Activated T-helper 9 cell treated with anti-CD3 and anti-CD28 coated beads, Interleukin-2, amount 50 U/mL, for 16 hours (primary cell): ENCODE measurements around the gene PDE10A.

Experiments used
- DNase-seq: peaks from one replicate; pipeline ENCODE4 v3.0.0-alpha.2; 2020; ENCODE audit warnings: low read depth

Gene PDE10A

DNA sequence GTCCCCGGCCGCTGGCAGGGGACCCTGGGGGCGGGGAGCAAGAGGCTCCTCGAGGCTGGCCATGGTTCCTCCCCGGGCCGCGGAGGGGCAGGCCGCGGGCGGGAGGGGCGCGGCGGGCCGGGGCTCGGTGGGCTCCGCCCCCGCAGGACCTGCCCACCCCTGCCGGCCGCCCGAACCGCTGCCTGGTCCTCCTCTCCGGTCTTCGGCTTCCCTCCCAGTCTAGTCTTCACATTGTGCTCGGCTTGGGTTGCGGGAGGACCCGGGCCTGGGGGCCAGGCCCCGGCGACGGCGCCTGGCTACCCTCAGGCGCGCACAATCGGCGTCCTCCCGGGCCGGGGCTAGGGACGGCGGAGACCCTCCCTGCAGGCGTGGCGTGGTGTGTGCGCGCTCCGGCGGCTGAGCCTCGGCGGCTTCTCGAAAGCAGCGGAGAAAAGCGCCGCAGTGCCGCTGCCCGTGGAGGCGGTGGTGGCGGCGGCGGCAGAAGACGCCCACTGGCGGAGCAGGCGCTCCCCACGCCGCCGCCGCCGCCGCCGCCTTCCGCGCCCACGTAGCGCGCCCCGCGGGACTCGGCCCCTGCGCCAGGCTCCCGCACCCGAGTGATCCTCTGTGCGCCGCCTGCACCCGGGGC lies at the start of gene PDE10A:
TSS of gene PDE10A (minus strand) at position 493 of the 628 bp plus-strand sequence. CDS start at position 63, 430 bp downstream.
- no peak for DNase-seq

DNA sequence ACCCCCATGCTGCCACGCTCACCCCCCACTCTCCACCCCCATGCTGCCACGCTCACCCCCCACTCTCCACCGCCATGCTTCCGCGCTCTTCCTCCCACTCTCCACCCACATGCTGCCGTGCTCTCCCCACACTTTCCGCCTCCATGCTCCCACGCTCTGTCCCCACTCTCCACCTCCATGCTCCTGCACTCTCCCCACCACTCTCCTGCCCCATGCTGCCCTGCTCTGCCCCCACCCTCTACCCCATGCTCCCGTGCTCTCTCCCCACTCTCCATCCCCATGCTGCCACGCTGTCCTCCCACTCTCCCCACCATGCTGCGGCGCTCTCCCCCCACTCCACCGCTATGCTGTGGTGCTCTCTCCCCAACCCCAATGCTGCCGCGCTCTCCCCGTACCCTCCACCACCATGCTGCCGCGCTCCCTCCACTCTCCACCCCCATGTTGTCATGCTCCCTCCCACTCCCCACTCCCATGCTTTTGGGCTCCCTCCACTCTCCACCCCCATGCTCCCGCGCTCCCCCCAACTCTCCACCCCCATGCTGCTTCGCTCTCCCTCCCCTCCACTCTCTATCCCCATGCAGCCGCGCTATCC lies 46.0 kb upstream of the PDE10A start:
- no peak for DNase-seq

DNA sequence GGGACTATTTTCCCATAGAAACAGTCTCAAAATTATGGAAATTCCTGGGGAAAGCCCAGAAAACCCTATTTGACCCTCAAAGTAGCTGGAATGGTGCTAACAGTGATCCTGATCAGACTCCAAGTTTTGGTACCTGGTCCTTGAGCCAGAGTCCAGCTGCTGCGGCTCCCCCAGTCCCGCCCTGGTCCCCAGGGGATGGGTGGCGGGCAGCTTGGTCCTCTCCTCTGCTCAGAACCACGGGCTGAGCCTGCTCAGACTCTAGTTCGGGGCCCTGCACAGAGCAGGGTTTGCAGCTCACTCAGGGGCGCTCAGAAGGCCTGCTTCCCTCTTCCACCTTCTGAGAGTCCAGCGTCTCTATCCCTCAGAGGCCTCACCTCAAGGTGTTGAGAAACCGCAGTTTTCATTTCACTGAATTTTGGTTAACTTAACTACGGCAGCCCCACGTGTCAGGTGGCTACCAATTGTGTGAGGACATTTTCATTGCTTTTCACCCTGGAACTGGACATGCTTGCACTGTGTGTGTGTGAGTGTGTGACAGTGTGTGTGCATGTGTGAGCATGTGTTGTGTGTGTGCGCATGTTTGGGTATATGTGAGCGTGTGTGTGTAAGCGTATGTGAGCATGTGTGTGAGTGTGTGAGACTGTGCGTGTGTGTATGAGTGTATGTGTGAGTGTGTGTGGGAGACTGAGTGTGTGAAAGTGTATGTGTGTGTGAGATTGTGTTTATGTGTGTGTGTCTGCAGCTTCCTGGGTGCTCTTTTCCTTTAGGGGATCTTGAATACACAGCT lies 44.2 kb upstream of the PDE10A start:
- no peak for DNase-seq

DNA sequence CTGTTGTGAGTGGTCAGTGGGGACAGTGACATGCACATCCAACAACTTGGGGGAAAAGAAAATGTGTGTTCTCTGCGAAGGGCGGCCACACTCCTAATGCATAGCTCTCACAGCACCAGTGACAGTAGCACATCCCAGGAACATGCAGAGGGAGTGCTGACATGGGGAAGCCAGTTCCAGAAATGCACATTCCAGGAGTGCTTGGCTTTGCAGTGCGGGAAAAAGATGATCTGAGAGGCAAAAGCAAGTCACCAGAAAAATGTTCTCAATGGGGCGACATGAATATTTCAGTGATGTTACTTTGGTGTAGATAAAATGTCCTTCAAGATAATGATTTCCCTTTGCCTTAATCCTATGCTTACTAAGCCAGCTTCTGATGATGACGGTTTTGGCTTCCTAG lies 42.9 kb upstream of the PDE10A start:
- DNase-seq, result no peak

DNA sequence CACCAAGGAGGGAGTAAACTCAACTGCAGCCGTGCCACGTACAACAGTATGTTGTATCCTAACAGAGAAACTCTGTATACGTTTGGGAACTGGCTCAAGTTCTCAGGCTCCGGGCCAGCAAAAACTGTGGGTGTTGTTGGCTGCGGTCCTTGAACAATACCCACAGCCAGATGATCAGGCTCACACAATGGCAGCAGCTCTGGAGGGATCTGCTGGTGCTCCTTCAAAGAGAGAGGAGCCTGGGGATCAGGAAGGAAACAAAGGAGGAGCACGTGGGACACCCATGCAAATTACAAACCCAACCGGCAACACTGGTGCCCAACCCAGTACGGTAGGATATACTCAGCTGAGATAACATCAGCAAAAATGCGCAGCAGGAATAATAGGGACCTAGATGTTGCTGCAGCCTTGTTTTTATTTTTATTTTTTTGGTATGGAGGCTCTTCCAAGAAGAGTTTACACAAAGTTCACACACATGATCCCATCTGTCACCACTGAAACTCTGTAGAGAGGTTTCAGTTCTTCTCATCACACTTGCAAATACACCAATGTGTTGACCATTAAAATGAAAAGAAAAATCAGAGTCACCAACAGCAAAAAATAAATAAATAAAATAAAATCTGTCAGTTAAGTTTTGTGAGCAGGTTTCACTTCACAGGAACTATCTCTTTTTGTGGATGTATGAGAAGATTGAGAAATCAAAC lies 41.2 kb upstream of the PDE10A start:
- no peak for DNase-seq

DNA sequence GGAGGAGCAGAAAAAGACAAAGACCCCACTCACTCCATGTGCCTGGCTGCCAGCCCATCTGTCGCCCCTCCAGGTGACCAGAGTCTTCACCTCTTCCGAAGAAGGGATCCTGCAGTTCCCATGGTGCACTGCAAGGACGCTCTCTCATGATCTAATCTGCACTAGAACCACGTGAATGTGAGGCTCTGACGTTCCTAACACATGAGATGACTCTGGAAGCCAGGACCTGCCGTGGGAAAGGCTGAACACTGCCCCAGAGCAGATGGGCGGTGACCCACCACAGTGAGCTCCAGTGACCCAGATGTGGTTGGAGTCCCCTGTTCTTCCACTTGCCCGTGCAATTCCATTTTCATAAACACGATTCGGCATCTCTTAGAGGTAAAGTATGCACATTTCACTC lies 39.6 kb upstream of the PDE10A start:
- DNase-seq, result no peak

DNA sequence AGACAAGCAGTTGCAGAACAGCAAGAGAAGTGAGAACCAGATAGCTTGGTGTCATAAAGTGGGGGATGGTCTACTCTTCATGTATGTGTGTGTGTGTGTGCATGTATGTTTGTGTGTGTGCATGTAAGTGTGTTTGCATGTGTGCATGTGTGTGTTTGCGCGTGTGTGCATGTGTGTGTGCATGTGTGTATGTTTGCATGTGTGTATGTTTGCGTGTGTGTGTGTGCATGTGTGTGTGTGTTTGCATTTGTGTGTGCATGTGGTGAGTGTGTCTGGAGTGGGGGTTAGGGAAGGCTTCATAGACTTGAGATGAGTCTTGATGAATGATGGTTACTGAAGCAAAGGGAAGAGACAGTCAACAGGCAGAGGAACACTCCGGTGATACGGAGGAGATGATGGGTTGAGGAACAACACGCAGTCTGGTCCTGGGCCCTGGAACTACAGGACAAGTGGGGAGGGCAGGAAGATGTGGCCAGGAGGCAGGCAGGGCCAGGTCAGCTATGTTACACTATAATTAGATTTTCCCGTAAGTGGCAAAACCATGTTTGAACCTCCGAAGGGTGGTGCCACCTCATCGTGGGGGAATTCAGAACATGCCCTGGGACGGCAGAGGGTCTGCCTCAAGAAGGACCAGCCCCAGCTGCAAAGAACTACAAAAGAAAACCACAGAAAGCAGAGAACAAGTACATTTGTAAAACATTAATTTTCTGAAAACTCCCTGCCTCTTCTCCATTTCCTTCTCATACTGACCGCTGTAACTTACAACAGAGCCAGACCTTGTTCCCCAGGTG lies 38.7 kb upstream of the PDE10A start:
- no peak for DNase-seq

DNA sequence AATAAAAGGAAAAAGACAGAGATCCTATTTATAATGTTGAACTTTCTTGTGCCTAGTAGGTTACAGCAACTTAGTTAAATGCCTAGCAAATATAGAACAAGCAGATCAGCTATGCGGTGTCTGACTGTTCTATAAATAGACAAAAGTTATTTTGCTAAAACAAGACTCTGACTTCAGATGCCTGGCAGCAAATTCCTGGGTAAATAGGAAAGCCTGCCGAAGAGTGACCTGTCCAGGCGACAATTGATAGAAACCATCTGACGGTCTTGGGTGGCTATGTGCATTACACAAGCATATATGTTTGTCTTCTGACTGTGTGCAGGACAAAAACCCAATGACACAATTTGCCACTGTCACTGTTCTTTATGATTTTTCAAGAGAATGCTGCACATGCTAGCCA lies 38.0 kb upstream of the PDE10A start:
- DNase-seq, result no peak

DNA sequence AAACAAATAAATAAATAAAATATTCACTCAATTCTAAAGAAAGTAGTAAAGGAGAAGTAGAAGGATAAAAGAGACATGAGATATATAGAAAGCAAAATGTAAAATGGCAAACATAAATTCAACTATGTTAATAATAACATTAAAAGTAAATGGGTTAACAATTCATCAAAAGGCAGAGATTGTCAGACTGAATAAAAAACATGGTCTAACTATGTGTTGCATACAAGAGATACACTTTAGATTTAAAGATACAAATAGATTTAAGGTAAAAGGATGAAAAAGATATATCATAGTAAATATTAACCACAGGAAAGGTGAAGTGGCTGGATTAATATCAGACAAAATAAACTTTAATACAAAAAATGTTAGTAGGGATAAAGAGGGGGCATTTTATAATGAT lies 35.8 kb upstream of the PDE10A start:
- DNase-seq, result no peak

DNA sequence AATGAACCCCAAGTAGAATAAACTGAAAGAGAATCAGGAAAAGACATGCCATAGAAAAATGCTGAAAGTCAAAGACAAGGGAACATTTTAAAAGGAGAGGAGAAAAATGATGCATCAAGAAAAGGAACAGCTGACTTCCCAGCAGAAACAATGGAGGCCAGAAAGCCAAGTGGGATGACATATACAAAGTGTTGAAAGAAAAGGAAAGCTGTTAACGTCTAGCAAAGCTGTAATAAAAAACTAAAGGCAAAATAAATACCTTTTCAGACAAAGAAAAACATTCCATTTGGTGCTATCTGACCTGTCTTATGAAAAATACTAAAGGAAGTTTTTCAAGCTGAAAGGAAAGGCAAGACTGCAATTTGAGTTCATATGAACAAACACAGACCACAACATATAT lies 34.1 kb upstream of the PDE10A start:
- DNase-seq, result no peak

DNA sequence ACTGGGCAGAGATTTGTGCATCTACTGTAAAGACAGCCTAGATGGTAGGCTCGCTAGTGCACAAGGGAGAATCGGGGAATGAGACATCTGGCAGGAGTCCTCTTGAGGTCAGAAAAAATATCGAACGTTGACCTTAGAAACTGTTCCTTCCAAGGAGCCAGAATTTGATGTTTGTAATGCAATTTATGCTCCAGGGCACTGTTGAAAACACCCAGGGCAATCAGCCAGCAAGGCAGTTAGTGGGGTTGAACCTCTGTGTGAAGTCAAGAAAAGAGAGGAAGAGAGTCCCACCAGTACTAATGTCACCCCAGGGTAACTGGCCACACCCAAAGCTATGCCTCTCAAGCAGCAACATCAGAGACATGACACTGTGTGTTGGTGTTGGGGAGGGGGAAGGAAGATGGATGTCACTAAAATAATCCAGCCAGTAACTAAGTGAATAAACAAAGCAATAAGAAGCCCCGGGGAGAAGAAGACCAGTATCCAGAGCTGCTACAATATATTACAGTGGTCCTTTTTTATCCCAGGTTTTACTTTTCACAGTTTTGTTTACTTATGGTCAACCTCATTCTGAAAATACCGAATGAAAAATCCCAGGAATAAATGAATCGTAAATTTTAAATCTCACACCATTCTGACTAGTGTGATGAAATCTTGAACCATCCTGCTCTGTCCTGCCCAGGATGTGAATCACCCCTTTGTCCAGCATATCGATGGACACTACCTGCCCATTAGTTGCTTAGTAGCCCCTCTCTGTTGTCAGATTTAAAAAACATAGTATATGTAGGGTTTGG lies 32.9 kb upstream of the PDE10A start:
- DNase-seq, result no peak

DNA sequence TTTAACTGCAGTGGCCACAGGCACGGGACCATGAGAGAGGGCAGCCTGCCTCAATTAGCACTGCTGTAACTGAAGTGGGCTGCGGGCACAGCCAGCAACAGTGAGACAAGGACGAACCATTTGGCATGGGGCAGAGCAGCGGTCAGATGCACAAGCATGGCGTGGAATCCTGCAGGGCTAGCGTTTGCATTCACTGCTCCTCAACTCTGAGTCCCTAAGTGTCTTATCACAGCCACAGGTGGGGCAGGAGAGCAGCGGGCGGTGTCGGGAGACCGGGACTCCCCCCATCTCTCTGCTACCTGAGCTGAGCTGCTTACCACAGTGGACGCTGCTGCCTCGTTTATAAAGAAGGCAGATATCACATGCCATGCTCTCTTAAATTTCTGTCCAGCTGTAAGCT lies 31.3 kb upstream of the PDE10A start:
- DNase-seq, result no peak

DNA sequence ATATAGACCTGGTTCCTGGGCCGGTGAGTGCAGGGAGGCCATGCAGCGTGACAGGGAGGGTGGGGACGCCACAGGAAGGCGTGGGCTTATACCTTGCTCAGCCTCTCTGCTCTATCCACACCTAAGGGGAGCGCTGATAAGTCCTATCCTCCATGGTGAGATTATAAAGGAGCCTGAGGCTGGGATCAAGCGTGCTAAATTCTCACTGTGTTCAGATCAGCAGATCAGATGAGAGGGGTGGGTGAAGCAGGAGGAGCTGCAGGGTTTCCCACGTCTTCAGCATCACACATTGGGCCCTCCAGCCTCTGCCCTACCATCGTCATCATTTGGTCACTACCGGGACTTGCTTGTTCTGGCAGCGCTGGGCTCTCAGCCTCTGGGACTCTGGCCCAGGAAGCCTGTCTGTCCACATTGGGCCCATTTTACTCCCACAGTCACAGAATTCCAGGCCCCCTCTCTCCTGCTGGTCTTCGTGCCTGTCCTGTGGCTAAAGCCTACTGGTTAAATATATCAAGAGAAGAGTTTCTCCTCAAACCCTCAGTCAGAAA lies 29.1 kb upstream of the PDE10A start:
- no peak for DNase-seq

DNA sequence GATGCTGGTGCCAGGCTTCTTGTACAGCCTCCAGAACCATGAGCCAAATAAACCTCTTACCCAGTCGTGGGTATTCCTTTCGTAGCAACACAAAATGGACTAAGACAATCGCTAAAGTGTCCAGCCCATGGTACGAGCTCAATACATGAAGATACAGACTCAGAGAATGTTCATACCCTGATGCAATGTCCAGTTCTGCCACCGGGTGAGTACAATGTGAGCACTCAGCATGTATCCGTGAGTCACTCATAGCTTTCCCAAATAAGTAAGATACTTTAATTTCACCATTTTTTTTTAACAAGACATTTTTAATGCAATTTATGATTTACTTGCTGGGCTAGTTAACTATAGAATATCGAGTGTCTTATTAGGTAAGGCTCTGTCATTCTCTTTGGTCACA lies 26.7 kb upstream of the PDE10A start:
- DNase-seq, result no peak

DNA sequence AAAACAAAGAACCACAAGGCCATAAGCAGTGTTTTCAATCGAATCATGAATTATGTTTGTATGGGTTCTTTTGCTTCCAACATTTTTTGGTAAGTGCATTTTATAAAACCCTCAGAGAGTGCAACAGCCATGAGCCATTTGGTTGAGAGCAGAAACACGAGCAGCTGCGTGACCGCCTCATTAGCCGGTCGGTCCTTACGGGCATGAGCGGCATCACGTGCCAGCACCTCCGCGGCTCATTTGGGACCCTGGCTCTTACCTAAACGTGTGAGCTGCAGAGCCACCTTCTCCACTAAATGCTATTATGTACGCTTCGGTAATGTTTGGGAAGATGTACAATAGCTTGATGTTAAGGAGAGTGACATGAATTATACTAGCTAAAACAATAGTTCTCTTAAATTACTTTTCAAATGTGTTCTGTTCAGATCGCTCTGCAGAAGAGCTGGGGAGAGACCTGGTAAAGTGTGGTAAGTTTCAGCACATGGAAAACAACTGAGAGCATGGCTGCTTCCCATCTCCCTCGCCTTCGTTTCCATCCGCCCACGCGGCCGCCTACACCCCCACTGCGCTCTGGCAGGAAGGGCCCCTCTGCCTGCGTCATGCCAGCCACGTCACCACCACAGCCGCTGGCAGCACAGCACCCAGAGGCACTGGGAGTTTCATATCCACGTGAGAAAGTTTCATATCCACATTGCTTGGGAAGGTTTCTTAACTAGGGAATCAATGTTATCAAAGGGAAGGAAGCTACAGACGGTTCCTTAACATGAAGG lies 23.7 kb upstream of the PDE10A start:
- DNase-seq, result no peak

DNA sequence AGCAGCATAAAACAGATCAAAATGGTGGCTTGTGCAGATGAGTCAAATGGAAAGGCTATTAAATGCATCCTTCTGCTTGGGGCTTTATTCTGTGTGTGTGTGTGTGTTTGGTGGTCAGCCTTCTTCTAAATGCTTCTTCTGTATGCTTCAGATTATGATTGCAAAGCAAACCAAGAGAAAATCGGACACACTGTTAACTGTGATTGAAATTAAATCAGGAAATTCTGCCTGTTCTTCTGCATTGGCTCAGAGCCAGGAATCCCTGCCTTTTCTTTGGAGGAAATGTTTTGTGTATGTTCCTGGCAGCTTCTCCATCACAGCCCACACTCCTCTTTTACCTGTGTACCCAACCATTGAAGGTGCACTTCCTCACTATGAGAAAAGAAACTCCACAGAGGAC lies 22.3 kb upstream of the PDE10A start:
- DNase-seq, result no peak

DNA sequence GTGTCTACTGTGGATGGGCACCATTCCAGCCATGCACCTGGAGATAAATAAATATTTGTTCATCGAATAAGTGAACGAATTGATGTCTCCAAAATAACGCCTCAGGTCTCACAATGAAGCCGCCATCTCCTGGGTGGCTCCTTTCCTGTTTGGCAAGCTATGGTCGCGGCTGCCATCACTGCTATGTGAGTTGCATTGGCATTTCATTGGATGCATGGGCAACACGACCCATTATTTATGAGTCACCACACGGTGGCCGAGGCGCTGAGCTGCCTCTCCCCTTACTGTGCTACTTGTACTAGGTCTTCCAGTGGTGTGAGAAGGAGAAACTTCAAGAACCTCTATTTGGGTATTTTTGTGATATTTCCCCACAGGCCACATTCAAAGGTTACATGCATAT lies 21.3 kb upstream of the PDE10A start:
- no peak for DNase-seq

DNA sequence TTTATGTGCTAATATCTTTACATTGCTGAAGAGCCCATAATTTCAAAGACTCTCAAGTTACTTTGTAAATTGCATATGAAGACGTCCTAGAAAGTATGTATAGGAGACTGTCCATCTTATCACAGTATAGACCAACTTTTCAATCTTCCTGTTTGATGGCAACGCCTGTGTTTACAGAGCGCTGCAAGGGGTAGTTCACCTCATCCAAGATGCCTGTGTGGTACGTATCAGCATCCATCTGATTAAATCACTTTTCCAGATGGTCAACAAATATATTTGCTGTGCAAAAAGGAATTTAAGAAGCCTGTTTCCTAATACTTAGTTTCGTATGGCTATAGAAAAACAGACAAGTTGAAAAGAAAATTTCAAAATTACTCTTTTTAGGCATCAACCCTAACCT lies 17.9 kb upstream of the PDE10A start:
- no peak for DNase-seq

DNA sequence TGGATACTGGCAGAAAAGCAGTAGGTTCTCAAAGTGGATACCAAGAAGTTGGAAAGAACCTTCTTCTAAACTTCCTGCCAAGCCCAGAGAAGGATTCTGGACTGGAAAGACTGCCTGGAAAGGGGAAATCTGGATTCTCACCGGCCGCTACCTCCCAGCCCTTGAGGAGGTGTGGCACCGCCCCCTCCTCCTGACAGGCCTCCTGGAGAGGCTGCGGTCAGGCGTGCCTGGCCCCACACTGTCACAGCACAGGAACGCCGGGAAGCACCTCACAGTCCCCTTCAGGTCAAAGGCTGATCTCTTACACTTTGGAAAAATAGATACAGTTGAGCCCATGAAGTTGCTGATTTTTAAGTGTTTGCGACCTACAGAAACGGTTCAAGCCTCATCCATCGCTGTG lies 16.3 kb upstream of the PDE10A start:
- no peak for DNase-seq

DNA sequence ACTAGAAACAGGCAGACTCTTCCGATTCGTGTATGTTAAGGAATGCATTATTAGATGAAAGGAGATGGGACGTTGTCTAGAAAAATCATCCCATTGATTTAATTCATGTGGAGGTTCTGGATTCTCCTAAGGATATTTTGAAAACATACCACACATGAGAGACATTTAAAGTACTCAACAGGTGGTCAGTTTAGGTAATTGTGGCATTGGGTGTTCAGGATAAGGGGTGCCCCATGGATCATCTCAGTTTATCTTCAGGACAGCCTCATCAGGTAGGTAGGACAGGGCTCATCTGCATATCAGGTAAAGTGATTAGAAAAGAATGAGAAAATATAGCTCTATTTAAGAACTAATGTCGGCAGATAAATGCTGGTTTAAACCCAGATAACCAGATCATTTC lies 15.9 kb upstream of the PDE10A start:
- no peak for DNase-seq
